Peyer's patch (tissue), 4 donors: ENCODE data around the gene ARFRP1. TPM values are rescaled to one million over a fixed set of nuclear protein-coding genes. Genes with fewer than 3 reads are reported as not detected.

Experiments used
- DNase-seq, 3 donors: peaks; one replicate each; pipeline ENCODE4 v3.0.0-alpha.2; 2017 to 2019
- H3K27ac ChIP-seq, 4 donors: fragments of 200-600 bp; sonication (generic); one replicate each; pipeline ENCODE4 v1.5.1; 2016 to 2019
- H3K27me3 ChIP-seq, 2 donors: fragments of 200-600 bp; sonication (generic); one replicate each; pipeline ENCODE4 v1.5.1; 2019
- H3K36me3 ChIP-seq, 3 donors: fragments of 200-600 bp; sonication (generic); one replicate each; pipeline ENCODE4 v1.5.1; 2016 to 2019
- H3K4me1 ChIP-seq, 4 donors: fragments of 200-600 bp; sonication (generic); one replicate each; pipeline ENCODE4 v1.5.1; 2016 to 2019
- H3K4me3 ChIP-seq, 4 donors: fragments of 200-600 bp; sonication (generic); 1 replicate in 3 of 4; 2 replicates in 1 of 4; pipeline ENCODE4 v1.5.1; 2016 to 2019; ENCODE audit warnings: mild to moderate bottlenecking in 1 of 4
- H3K9me3 ChIP-seq, 4 donors: fragments of 200-600 bp; sonication (generic); one replicate each; pipeline ENCODE4 v1.5.1; 2016 to 2019; ENCODE audit warnings: mild to moderate bottlenecking in 1 of 4
- POLR2A ChIP-seq, 2 donors: fragments of 450-650 bp; IDR thresholded peaks; one replicate each; pipeline ENCODE4 v1.5.1; 2017; ENCODE audit warnings: antibody characterized with exemption in 2 of 2, mild to moderate bottlenecking in 2 of 2, moderate library complexity in 2 of 2
- total RNA-seq, 4 donors: library from RNA; depleted of rRNA; stranded (reverse); fragments of >200 nt; gene quantifications; one replicate each; pipeline ENCODE4 v1.1.0, GENCODE V29; 2016
- TF ChIP-seq, protein P1 (sequence below), 6 experiments: fragments of 450-650 bp in 4 of 6; fragments of 200-600 bp in 2 of 6; sonication (generic) in 1 of 6; IDR thresholded peaks; one replicate each; pipeline ENCODE4 v1.5.1; 2017 to 2019; ENCODE audit warnings: antibody characterized with exemption in 6 of 6, mild to moderate bottlenecking in 3 of 6, moderate library complexity in 1 of 6

The ARFRP1 gene
- total RNA-seq, 4 donors from 2014 or later, result 39.1 to 67.6 (median 46.3) TPM

- no peaks in the 10 kb centered on the region for H3K36me3 ChIP-seq
- H3K27me3 ChIP-seq, result no peaks in the 10 kb centered on the region
- no peaks in the 10 kb centered on the region for H3K9me3 ChIP-seq
- TF ChIP-seq, protein P1, sequence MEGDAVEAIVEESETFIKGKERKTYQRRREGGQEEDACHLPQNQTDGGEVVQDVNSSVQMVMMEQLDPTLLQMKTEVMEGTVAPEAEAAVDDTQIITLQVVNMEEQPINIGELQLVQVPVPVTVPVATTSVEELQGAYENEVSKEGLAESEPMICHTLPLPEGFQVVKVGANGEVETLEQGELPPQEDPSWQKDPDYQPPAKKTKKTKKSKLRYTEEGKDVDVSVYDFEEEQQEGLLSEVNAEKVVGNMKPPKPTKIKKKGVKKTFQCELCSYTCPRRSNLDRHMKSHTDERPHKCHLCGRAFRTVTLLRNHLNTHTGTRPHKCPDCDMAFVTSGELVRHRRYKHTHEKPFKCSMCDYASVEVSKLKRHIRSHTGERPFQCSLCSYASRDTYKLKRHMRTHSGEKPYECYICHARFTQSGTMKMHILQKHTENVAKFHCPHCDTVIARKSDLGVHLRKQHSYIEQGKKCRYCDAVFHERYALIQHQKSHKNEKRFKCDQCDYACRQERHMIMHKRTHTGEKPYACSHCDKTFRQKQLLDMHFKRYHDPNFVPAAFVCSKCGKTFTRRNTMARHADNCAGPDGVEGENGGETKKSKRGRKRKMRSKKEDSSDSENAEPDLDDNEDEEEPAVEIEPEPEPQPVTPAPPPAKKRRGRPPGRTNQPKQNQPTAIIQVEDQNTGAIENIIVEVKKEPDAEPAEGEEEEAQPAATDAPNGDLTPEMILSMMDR (IDR thresholded peaks at IDR 0.05), result no peak
- no peak for TF ChIP-seq POLR2A (IDR thresholded peaks at IDR 0.05)
- DNase-seq, result no peak
- peaks cover 0 to 42% (median 6%) of the 10 kb centered on the region in 4 donors for H3K4me1 ChIP-seq
- peak overlapping the region; percentile 61 to 90 (median 74) for H3K27ac ChIP-seq
- H3K4me3 ChIP-seq, result no peak overlapping the region
Measured at GRCh38 chr20:63685269-63686026, 22.3 kb downstream of the ARFRP1 start.

GRCh38 chr20:63682384-63683139 lies 25.2 kb downstream of the ARFRP1 start:
- TF ChIP-seq POLR2A (IDR thresholded peaks at IDR 0.05), result no peak
- TF ChIP-seq, protein P1 (IDR thresholded peaks at IDR 0.05), result no peak
- DNase-seq, result peak in 1 of 3 donors; percentile 72
- Histone ChIP-seq H3K36me3 (peaks cover 0 to 16% (median 0%) of the 10 kb centered on the region in 3 donors), H3K27me3 (no peaks in the 10 kb centered on the region), H3K9me3 (no peaks in the 10 kb centered on the region), H3K4me3 (no peak overlapping the region), H3K4me1 (peaks cover 0 to 30% (median 6%) of the 10 kb centered on the region in 4 donors), H3K27ac (peak overlapping the region; percentile 65 to 82 (median 76))

DNA sequence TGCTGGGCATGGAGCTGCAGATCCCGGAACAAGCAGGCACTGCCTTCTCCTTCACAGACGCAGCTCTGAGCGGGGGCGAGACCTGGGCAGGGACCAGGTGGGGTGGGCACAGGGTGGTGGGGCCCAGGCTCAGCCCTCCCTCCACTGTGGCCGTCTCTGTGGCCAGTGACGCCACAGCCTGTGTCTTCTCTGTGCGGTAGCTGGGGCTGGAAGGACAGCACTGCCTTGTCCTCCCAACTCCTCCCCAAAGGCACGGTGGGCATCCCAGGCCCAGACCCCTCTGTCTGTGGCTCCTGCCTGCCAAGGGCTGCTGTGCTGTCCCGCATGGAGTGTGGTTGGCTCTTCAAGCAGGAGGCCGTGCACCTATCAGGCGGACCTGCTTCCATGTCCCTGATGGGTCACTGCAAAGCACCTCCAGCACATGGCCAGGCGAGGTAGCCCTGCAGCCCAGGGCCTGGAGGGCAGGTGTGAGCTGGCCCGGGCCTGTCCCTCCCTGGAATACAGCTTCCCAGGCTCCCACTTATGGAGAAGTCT lies 26.1 kb downstream of the ARFRP1 start:
- Histone ChIP-seq H3K27ac (peak overlapping the region; percentile 49 to 80 (median 58)), H3K4me3 (no peak overlapping the region), H3K36me3 (peaks cover 0 to 22% (median 0%) of the 10 kb centered on the region in 3 donors), H3K27me3 (no peaks in the 10 kb centered on the region), H3K4me1 (peaks cover 0 to 21% (median 1%) of the 10 kb centered on the region in 4 donors), H3K9me3 (no peaks in the 10 kb centered on the region)
- TF ChIP-seq, protein P1 (IDR thresholded peaks at IDR 0.05), result no peak
- TF ChIP-seq POLR2A (IDR thresholded peaks at IDR 0.05), result no peak
- no peak for DNase-seq

DNA sequence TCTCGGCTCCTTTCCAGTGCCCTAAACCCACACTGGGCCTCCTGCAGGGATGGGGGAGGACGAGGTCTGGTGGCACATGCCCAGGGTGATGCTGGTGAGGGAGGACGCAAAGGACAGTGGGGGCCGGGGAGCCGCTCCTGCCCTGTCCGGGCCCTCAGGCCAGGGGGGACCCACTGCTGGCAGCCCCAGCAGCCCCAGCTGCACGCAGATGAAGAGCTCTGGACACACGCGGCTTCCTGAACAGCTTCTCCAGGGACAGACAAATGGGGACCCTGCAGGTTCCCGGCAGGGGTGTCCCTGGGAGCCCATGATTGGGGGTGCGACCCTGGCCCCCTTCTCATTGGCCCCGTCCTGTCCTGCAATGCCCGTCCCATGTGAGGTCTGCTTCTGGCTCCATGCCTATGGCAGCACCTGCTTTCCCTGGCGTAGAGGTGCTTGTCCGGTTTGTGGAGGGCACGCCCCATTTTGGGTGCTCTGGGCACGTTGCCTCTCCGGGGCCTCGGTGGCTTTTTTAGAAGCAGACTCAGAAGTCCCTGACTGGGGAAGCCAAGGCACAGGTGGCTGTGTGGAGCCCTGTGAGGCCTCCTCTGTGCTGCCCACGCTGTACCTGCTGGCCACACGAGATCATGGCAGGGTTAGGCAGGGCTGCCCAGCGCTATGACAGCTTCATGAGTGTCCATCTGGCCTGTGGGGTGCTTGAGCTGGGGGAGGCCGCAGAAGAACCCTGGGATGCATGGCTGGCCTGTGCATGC lies 26.7 kb downstream of the ARFRP1 start:
- H3K4me1 ChIP-seq, result peaks cover 0 to 15% (median 0%) of the 10 kb centered on the region in 4 donors
- H3K27me3 ChIP-seq, result no peaks in the 10 kb centered on the region
- no peaks in the 10 kb centered on the region for H3K9me3 ChIP-seq
- no peak overlapping the region for H3K4me3 ChIP-seq
- peaks cover 0 to 22% (median 0%) of the 10 kb centered on the region in 3 donors for H3K36me3 ChIP-seq
- DNase-seq, result no peak
- TF ChIP-seq, protein P1 (IDR thresholded peaks at IDR 0.05), result no peak
- TF ChIP-seq POLR2A (IDR thresholded peaks at IDR 0.05), result no peak
- peak overlapping the region in 2 of 4 donors; percentile 67 to 80 for H3K27ac ChIP-seq

DNA sequence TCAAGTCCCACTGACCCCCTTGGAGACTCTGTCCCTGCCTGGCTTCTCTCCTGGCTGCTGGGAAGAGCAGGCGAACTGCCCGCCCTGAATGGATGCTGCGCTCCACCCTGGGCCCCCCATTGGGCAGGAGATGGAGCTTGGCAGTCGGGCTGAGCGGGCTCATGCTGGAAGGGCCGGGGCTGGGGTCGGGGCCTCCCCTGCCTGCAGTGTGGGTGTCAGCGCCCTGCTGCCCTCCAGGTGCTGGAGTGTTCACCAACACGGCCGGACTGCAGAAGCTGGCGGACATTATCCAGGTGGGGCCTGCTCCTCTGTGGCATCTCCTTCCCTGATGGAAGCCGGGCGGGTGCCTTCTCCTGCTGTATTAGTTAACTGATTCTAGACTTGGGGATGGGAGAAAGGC lies 27.3 kb downstream of the ARFRP1 start:
- H3K9me3 ChIP-seq, result no peaks in the 10 kb centered on the region
- no peaks in the 10 kb centered on the region for H3K27me3 ChIP-seq
- no peak overlapping the region for H3K4me3 ChIP-seq
- peaks cover 0 to 22% (median 0%) of the 10 kb centered on the region in 3 donors for H3K36me3 ChIP-seq
- no peak overlapping the region for H3K27ac ChIP-seq
- H3K4me1 ChIP-seq, result peaks cover 0 to 9% (median 0%) of the 10 kb centered on the region in 4 donors
- no peak for TF ChIP-seq POLR2A (IDR thresholded peaks at IDR 0.05)
- TF ChIP-seq, protein P1 (IDR thresholded peaks at IDR 0.05), result no peak
- DNase-seq, result no peak
